Keratinocyte (primary cell): Measurements from ENCODE around the gene MRC2. TPM values are rescaled to one million over a fixed set of nuclear protein-coding genes. Genes with fewer than 3 reads are reported as not detected.

ENCODE experiments used
- DNase-seq: peaks from one replicate; pipeline ENCODE4 v3.0.0-alpha.2; 2011; ENCODE audit warnings: low read depth, missing footprints, low spot score
- FAIRE-seq: peaks from 2 replicates; lab custom pipeline; 2011; peaks lifted over from hg19 to GRCh38; lab: Jason Lieb, UNC
- H2AFZ ChIP-seq: 2 replicates; pipeline ENCODE4 v1.6.0; 2012; ENCODE audit warnings: low read length, control low read depth, inconsistent platforms; ENCODE audit not compliant: control insufficient read depth
- H3K27ac ChIP-seq: 2 replicates; pipeline ENCODE4 v1.5.1; 2011; ENCODE audit warnings: low read length; ENCODE audit not compliant: control insufficient read depth, insufficient read depth
- H3K27me3 ChIP-seq: 3 replicates; pipeline ENCODE4 v1.6.0; 2011; ENCODE audit warnings: low read length; ENCODE audit not compliant: control insufficient read depth, insufficient read depth; ENCODE audit errors: extremely low read depth
- H3K36me3 ChIP-seq, 2 experiments: 2 replicates in 1 of 2; 3 replicates in 1 of 2; pipeline ENCODE4 v1.5.1; 2011; ENCODE audit warnings: low read length in 2 of 2, mild to moderate bottlenecking in 1 of 2; ENCODE audit not compliant: control insufficient read depth in 2 of 2, insufficient read depth in 2 of 2; ENCODE audit errors: extremely low read depth in 1 of 2
- H3K4me1 ChIP-seq: 3 replicates; pipeline ENCODE4 v1.5.1; 2011; ENCODE audit warnings: low read length; ENCODE audit not compliant: control insufficient read depth, insufficient read depth; ENCODE audit errors: extremely low read depth
- H3K4me2 ChIP-seq: 3 replicates; pipeline ENCODE4 v1.6.0; 2011; ENCODE audit warnings: low read depth, low read length; ENCODE audit not compliant: control insufficient read depth, insufficient read depth; ENCODE audit errors: extremely low read depth
- H3K4me3 ChIP-seq, 3 experiments: fragments of 200-600 bp in 1 of 3; sonication (generic) in 1 of 3; 2 replicates in 2 of 3; 3 replicates in 1 of 3; pipeline ENCODE4 v1.5.1; 2011 to 2016; ENCODE audit warnings: low read length in 3 of 3, mild to moderate bottlenecking in 3 of 3, control low read depth in 2 of 3, inconsistent platforms in 1 of 3, low read depth in 1 of 3, mixed read lengths in 1 of 3, mixed run types in 1 of 3, moderate library complexity in 1 of 3; ENCODE audit not compliant: control insufficient read depth in 2 of 3, insufficient read depth in 2 of 3; ENCODE audit errors: extremely low read depth in 1 of 3
- H3K79me2 ChIP-seq: 2 replicates; pipeline ENCODE4 v1.6.0; 2012; ENCODE audit warnings: low read length; ENCODE audit not compliant: control insufficient read depth, insufficient read depth
- H3K9ac ChIP-seq: 3 replicates; pipeline ENCODE4 v1.6.0; 2011; ENCODE audit warnings: low read length; ENCODE audit not compliant: control insufficient read depth, insufficient read depth; ENCODE audit errors: extremely low read depth
- H3K9me1 ChIP-seq: 3 replicates; pipeline ENCODE4 v1.6.0; 2011; ENCODE audit warnings: low read length; ENCODE audit not compliant: control insufficient read depth, insufficient read depth; ENCODE audit errors: extremely low read depth
- H3K9me3 ChIP-seq: 2 replicates; pipeline ENCODE4 v1.5.1; 2012; ENCODE audit warnings: low read depth, low read length; ENCODE audit not compliant: control insufficient read depth
- H4K20me1 ChIP-seq: 3 replicates; pipeline ENCODE4 v1.6.0; 2011; ENCODE audit warnings: low read length; ENCODE audit not compliant: control insufficient read depth, insufficient read depth; ENCODE audit errors: extremely low read depth
- EZH2 ChIP-seq: IDR thresholded peaks from one replicate; pipeline ENCODE4 v1.6.1; 2012; ENCODE audit warnings: inconsistent platforms, mild to moderate bottlenecking, low read length, moderate library complexity
- dilution Hi-C: fragments of 300-500 bp; cut with MboI; formaldehyde crosslinking; loops from one replicate; pipeline ENCODE4 v1.7.0; 2020; ENCODE audit warnings: low sequenced_read_pairs; ENCODE audit not compliant: extremely low pct_ligation_motif_present
- polyA plus RNA-seq, 5 experiments: library from polyadenylated mRNA; depleted of rRNA in 3 of 5; stranded (reverse) in 3 of 5; stranded (forward) in 1 of 5; unstranded in 1 of 5; fragments of >200 nt; gene quantifications; 1 replicate in 1 of 5; 2 replicates in 3 of 5; 3 replicates in 1 of 5; pipeline versions ENCODE4 v1.2.1 to v1.2.3, GENCODE V29; 2011 to 2012; ENCODE audit warnings: missing spikeins in 2 of 5, low read depth in 1 of 5, low replicate concordance in 1 of 5
- TF ChIP-seq, protein P1 (sequence below), 3 experiments: IDR thresholded peaks in 1 of 3; conservative IDR thresholded peaks in 1 of 3; optimal IDR thresholded peaks in 1 of 3; 2 replicates in 2 of 3; 3 replicates in 1 of 3; pipeline versions ENCODE3 to v1.5.1; 2011; ENCODE audit warnings: low read length in 3 of 3, mild to moderate bottlenecking in 3 of 3, moderate library complexity in 2 of 3, control low read depth in 1 of 3, inconsistent platforms in 1 of 3; ENCODE audit not compliant: insufficient read depth in 2 of 3; ENCODE audit errors: extremely low read depth in 1 of 3

MRC2 gene
- polyA plus RNA-seq, 1 donor (not counting 4 experiments of a cell fraction or from before 2014, with no cell fraction given) = 14.0 TPM

DNA sequence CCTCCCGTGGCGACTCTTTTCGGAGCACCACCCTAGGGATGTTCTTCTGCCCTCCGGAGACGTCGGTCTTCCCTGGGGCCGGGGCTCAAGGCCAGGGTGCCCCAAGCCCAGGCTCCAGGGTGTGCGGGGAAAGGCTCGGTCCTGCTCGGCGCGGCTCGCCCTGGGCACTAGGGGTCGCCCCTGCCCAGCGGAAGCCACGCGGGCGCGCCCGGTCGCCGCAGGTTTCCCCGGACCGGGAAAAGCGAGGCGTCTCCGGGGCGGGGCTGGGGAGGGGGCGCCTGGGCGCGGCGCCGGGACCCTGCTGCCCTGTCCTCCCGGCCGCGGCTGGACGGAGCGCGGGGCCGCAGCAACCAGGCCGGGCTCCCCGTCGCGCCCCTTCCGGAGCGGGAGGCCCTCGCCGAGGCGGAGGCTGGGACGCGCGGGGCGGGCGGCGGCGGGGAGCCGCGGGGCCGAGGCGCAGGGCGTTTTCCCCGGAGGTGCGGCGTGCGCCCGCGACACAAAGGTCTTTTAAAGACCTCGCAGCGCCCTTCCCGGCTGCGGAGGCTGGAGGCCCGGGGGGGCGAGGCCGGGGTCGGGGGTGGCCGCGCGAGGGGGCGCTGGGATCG lies 76.4 kb downstream of the MRC2 start:
- Histone ChIP-seq H3K27ac (peak overlapping the region; percentile 84), H3K4me2 (peak overlapping the region; percentile 98), H3K9me3 (no peaks in the 10 kb centered on the region), H3K79me2 (no peaks in the 10 kb centered on the region), H3K4me1 (peaks cover 29% of the 10 kb centered on the region), H3K27me3 (no peaks in the 10 kb centered on the region), H2AFZ (peak overlapping the region; percentile 75), H4K20me1 (no peaks in the 10 kb centered on the region), H3K9ac (peak overlapping the region; percentile 85), H3K36me3 (no peaks in the 10 kb centered on the region), H3K4me3 (peak overlapping the region; percentile 51 to 76 (median 67)), H3K9me1 (no peaks in the 10 kb centered on the region)
- FAIRE-seq (no peak), DNase-seq (no peak)
- TF ChIP-seq, protein P1, sequence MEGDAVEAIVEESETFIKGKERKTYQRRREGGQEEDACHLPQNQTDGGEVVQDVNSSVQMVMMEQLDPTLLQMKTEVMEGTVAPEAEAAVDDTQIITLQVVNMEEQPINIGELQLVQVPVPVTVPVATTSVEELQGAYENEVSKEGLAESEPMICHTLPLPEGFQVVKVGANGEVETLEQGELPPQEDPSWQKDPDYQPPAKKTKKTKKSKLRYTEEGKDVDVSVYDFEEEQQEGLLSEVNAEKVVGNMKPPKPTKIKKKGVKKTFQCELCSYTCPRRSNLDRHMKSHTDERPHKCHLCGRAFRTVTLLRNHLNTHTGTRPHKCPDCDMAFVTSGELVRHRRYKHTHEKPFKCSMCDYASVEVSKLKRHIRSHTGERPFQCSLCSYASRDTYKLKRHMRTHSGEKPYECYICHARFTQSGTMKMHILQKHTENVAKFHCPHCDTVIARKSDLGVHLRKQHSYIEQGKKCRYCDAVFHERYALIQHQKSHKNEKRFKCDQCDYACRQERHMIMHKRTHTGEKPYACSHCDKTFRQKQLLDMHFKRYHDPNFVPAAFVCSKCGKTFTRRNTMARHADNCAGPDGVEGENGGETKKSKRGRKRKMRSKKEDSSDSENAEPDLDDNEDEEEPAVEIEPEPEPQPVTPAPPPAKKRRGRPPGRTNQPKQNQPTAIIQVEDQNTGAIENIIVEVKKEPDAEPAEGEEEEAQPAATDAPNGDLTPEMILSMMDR (optimal IDR thresholded peaks at IDR 0.05 in 1 of 3, IDR thresholded peaks at IDR 0.05 in 1 of 3, conservative IDR thresholded peaks at IDR 0.05 in 1 of 3; ENCODE audit: extremely low read depth in 1 of 3, insufficient read depth in 2 of 3, low read length in 3 of 3) = peak; percentile 48 to 90 (median 87)
- no peak for TF ChIP-seq EZH2
- dilution Hi-C loops = no loop called here

DNA sequence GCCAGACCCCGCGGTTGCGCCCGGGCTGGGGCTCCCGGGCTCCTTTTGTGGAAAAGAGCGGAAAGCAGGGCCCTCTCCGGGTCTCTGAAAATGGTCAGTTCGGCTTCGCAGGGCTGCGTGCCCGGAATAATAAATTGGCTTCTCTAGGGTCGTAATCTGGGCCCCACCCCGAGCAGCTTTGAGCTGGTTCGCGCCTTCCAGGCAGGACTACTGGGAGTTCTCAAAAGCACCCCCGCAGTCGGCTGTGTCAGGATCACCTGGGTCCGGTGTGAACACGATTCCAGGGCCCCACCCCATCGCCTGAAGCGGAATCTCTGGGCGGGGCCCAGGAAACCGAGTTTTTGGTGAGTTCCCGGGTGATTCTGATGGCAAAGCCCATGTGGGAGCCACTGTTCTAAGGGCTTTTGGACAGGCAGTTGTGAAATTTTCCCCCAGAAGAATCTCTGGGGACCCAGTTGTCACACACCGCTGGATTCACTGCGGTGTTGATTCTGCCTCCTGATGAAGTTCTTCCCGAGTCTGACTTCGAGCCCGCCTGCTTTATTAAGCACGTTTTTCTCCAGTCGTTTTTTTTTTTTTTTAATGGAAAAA lies 77.0 kb downstream of the MRC2 start:
- Histone ChIP-seq H3K9me1 (no peaks in the 10 kb centered on the region), H3K9me3 (no peaks in the 10 kb centered on the region), H3K9ac (peak overlapping the region; percentile 85), H3K4me3 (peak overlapping the region; percentile 51 to 76 (median 67)), H3K36me3 (no peaks in the 10 kb centered on the region), H3K4me1 (peaks cover 29% of the 10 kb centered on the region), H3K79me2 (no peaks in the 10 kb centered on the region), H3K27ac (peak overlapping the region; percentile 84), H2AFZ (peak overlapping the region; percentile 68), H3K4me2 (peak overlapping the region; percentile 98), H3K27me3 (no peaks in the 10 kb centered on the region), H4K20me1 (no peaks in the 10 kb centered on the region)
- DNase-seq = peak; percentile 60
- peak; percentile 68 for FAIRE-seq
- TF ChIP-seq EZH2 = no peak
- TF ChIP-seq, protein P1 (optimal IDR thresholded peaks at IDR 0.05 in 1 of 3, IDR thresholded peaks at IDR 0.05 in 1 of 3, conservative IDR thresholded peaks at IDR 0.05 in 1 of 3; ENCODE audit: extremely low read depth in 1 of 3, insufficient read depth in 2 of 3, low read length in 3 of 3) = no peak
- dilution Hi-C loops = no loop called here
